DND-41 (cell line): ENCODE measurements around the gene SLC13A3.

Experiments
- CTCF ChIP-seq: IDR thresholded peaks from 2 replicates; pipeline ENCODE4 v1.5.1; 2012; ENCODE audit warnings: borderline replicate concordance, low read length, moderate library complexity, mild to moderate bottlenecking; ENCODE audit not compliant: poor library complexity, severe bottlenecking; ENCODE audit errors: extremely low read depth
- EZH2 ChIP-seq: IDR thresholded peaks from 3 replicates; pipeline ENCODE4 v1.6.1; 2012; ENCODE audit warnings: borderline replicate concordance, low read depth, mild to moderate bottlenecking, moderate library complexity, low read length, inconsistent platforms; ENCODE audit not compliant: severe bottlenecking

GRCh38 chr20:46541229-46541935 is 109.9 kb downstream of the SLC13A3 start:
- TF ChIP-seq EZH2 = no peak
- no peak for TF ChIP-seq CTCF
